Fibroblast of lung (primary cell): ENCODE data around the gene LRRC8D.

Experiments
- EZH2 ChIP-seq: IDR thresholded peaks from 2 replicates; pipeline ENCODE4 v1.5.1; 2012; ENCODE audit warnings: low read length, control low read depth, mild to moderate bottlenecking; ENCODE audit errors: missing control alignments
- TF ChIP-seq, protein P1 (sequence below), 2 donors: IDR thresholded peaks in 1 of 2; conservative IDR thresholded peaks in 1 of 2; 1 replicate in 1 of 2; 2 replicates in 1 of 2; pipeline ENCODE4 v1.5.1; 2011 to 2012; ENCODE audit warnings: low read length in 2 of 2, control low read depth in 1 of 2, inconsistent platforms in 1 of 2, low read depth in 1 of 2, mild to moderate bottlenecking in 1 of 2

DNA sequence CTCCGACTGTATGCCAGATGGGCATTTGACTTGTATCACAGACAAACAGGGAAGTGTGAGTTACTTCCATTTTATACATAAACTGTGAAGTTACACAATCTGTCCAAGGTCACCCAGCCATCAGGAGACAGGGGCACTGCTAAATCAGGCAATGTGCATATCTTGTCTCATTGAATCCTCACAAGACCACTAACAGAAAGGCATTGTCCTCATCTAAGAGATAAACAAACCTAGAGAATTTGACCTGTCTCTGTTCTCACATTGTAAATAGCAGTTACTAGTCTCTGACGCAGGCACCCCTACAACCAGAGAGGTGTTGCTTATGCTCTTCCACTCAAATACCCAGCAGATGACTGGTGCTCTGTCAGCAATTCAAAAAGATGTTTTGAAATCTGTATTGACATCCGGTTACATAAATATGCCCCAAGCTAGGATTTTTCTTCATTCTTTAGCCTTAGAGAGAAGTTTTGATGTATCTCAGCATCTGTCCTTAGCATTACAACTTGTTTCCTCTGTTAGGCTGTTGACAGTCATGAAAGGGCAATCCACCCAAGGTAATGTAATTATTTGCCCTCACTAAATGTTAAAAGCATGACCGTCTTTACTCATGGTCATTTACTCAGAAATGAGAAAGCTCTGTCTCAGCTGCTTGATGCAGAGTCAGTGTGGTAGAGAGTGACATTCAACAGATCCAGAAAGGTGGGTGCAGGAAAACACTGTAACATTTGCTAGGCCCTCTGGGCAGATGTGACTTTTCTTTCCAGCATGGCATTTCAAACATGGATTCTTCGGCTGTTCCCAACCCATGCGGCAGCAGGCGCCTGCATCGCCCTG is 122.2 kb downstream of the LRRC8D start:
- TF ChIP-seq, protein P1, sequence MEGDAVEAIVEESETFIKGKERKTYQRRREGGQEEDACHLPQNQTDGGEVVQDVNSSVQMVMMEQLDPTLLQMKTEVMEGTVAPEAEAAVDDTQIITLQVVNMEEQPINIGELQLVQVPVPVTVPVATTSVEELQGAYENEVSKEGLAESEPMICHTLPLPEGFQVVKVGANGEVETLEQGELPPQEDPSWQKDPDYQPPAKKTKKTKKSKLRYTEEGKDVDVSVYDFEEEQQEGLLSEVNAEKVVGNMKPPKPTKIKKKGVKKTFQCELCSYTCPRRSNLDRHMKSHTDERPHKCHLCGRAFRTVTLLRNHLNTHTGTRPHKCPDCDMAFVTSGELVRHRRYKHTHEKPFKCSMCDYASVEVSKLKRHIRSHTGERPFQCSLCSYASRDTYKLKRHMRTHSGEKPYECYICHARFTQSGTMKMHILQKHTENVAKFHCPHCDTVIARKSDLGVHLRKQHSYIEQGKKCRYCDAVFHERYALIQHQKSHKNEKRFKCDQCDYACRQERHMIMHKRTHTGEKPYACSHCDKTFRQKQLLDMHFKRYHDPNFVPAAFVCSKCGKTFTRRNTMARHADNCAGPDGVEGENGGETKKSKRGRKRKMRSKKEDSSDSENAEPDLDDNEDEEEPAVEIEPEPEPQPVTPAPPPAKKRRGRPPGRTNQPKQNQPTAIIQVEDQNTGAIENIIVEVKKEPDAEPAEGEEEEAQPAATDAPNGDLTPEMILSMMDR (conservative IDR thresholded peaks at IDR 0.05 in 1 of 2, IDR thresholded peaks at IDR 0.05 in 1 of 2; ENCODE audit: low read depth in 1 of 2, low read length in 2 of 2), result no peak
- TF ChIP-seq EZH2, result no peak
